Measurements from ENCODE around the gene PLA2R1.

Gene PLA2R1

DNA sequence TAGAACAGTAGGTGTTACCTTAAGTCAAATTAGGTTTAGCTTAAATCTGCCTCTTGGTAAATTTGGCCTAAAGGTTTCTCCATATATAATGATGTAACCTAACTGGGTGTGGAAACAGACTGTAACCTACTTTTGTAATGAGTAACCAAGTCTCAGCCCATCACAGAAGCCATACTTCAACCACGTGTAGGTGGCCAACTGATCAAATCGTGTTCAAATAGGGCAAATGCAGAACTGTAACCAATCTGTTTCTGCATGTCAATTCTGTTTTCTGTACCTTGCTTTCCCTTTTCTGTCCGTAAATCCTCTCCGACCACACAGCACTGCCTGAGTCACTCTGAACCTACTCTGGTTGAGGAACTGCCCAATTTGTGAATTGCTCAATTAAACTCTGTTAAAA is 34.0 kb upstream of the PLA2R1 start:
- Histone ChIP-seq H3K9ac (ENCODE audit: low read length) (no peak overlapping the region), H3K27me3 (ENCODE audit: control insufficient read depth in 1 of 2, insufficient read depth in 1 of 2, low read length in 2 of 2) (no peaks in the 10 kb centered on the region)

DNA sequence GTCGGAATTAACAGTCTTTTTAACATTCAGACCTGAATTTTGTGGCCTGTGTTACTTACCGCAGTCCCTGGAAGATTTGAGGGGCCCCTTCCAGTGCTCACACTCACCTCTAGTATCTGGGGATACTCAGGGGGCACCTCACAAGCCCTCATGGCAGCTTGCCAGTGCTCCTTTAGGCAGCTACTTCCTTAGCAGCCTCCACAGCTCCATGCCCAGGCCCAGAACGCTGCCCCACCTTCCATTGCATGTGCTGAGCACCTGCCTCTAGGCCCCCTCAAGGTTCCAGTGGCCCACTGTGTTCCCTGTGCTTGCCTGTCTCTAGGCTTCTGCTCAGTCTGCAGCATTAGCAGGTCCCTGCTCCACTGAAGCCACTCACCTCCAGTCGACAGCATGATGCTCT is 30.0 kb upstream of the PLA2R1 start:
- Histone ChIP-seq H3K27me3 (ENCODE audit: control insufficient read depth in 1 of 2, insufficient read depth in 1 of 2, low read length in 2 of 2) (no peaks in the 10 kb centered on the region), H3K18ac (ENCODE audit: low read depth in 1 of 2, low read length in 2 of 2) (no peak overlapping the region), H3K79me1 (replicated peaks; ENCODE audit: low read length, poor library complexity, severe bottlenecking) (no peaks in the 10 kb centered on the region), H3K4me3 (ENCODE audit: insufficient read depth in 1 of 2, low read depth in 1 of 2, low read length in 2 of 2) (no peak overlapping the region), H3K4me2 (ENCODE audit: low read length, poor library complexity, severe bottlenecking) (no peak overlapping the region), H4K91ac (ENCODE audit: low read length) (no peak overlapping the region), H2BK12ac (ENCODE audit: low read length in 2 of 2) (no peak overlapping the region), H2BK15ac (ENCODE audit: low read depth, poor library complexity, severe bottlenecking) (no peak overlapping the region), H3K36me3 (ENCODE audit: control insufficient read depth in 1 of 2, insufficient read depth in 2 of 2, low read depth in 1 of 2, low read length in 2 of 2) (no peaks in the 10 kb centered on the region), H2BK5ac (ENCODE audit: low read depth, low read length, poor library complexity, severe bottlenecking) (no peak overlapping the region), H2AFZ (ENCODE audit: low read depth, low read length) (no peak overlapping the region), H3K9me3 (ENCODE audit: control insufficient read depth, low read length) (peaks cover 23% of the 10 kb centered on the region), H2AK5ac (ENCODE audit: low read length, severe bottlenecking) (no peak overlapping the region), H3K4me1 (ENCODE audit: control insufficient read depth, insufficient read depth, low read depth, low read length) (no peaks in the 10 kb centered on the region), H3K4ac (ENCODE audit: low read depth in 1 of 2, low read length in 2 of 2) (no peak overlapping the region), H4K8ac (ENCODE audit: low read length) (no peak overlapping the region), H2BK120ac (ENCODE audit: low read depth, low read length) (no peak overlapping the region), H3K27ac (ENCODE audit: low read length, poor library complexity, severe bottlenecking) (no peak overlapping the region), H3K14ac (ENCODE audit: low read length in 2 of 2) (no peak overlapping the region), H3K9ac (ENCODE audit: low read length) (no peak overlapping the region), H3K23ac (ENCODE audit: low read length in 2 of 2) (no peak overlapping the region)
- no peak for DNase-seq
- 82% methylated on average over 4 of the region's 4 CpGs for WGBS

More for the DNA sequence above, 34.0 kb upstream of the PLA2R1 start:
- WGBS = over 99% methylated on average over 4 of the region's 4 CpGs
- Histone ChIP-seq H4K91ac (ENCODE audit: low read length) (no peak overlapping the region), H2AK5ac (ENCODE audit: low read length, severe bottlenecking) (no peak overlapping the region), H3K79me1 (replicated peaks; ENCODE audit: low read length, poor library complexity, severe bottlenecking) (no peaks in the 10 kb centered on the region), H3K4me2 (ENCODE audit: low read length, poor library complexity, severe bottlenecking) (no peak overlapping the region), H2AFZ (ENCODE audit: low read depth, low read length) (no peak overlapping the region), H2BK15ac (ENCODE audit: low read depth, poor library complexity, severe bottlenecking) (no peak overlapping the region), H2BK120ac (ENCODE audit: low read depth, low read length) (no peak overlapping the region), H4K8ac (ENCODE audit: low read length) (no peak overlapping the region), H2BK12ac (ENCODE audit: low read length in 2 of 2) (no peak overlapping the region), H3K4ac (ENCODE audit: low read depth in 1 of 2, low read length in 2 of 2) (no peak overlapping the region), H3K36me3 (ENCODE audit: control insufficient read depth in 1 of 2, insufficient read depth in 2 of 2, low read depth in 1 of 2, low read length in 2 of 2) (no peaks in the 10 kb centered on the region), H3K27ac (ENCODE audit: low read length, poor library complexity, severe bottlenecking) (no peak overlapping the region), H3K9me3 (ENCODE audit: control insufficient read depth, low read length) (peaks cover 4% of the 10 kb centered on the region), H3K14ac (ENCODE audit: low read length in 2 of 2) (no peak overlapping the region), H2BK5ac (ENCODE audit: low read depth, low read length, poor library complexity, severe bottlenecking) (no peak overlapping the region), H3K18ac (ENCODE audit: low read depth in 1 of 2, low read length in 2 of 2) (no peak overlapping the region), H3K23ac (ENCODE audit: low read length in 2 of 2) (no peak overlapping the region), H3K4me3 (ENCODE audit: insufficient read depth in 1 of 2, low read depth in 1 of 2, low read length in 2 of 2) (no peak overlapping the region), H3K4me1 (ENCODE audit: control insufficient read depth, insufficient read depth, low read depth, low read length) (no peaks in the 10 kb centered on the region)
- no peak for DNase-seq

DNA sequence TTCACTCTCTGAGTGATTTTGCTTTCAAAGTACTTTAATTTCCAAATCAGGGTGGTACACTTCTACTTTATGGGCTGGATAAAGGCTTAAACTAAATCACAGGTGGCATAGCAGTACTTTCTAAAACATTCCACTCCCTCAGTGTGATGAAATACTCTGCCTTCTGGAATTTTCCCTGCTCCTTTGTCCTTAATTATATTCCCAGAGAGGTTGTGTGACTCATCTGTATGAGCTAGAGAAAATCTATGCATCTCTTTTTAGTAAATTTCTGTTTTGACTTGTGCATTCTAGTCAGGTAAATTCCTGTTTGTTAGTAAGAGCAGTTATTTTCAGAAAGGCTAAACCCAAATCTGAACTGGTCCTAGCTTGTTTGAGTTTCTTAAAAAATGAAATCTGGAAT is 29.0 kb upstream of the PLA2R1 start:
- Histone ChIP-seq H2AK5ac (ENCODE audit: low read length, severe bottlenecking) (no peak overlapping the region), H2BK15ac (ENCODE audit: low read depth, poor library complexity, severe bottlenecking) (no peak overlapping the region), H2BK5ac (ENCODE audit: low read depth, low read length, poor library complexity, severe bottlenecking) (no peak overlapping the region), H3K79me1 (replicated peaks; ENCODE audit: low read length, poor library complexity, severe bottlenecking) (no peaks in the 10 kb centered on the region), H2BK12ac (ENCODE audit: low read length in 2 of 2) (no peak overlapping the region), H4K8ac (ENCODE audit: low read length) (no peak overlapping the region), H3K4ac (ENCODE audit: low read depth in 1 of 2, low read length in 2 of 2) (no peak overlapping the region), H3K23ac (ENCODE audit: low read length in 2 of 2) (no peak overlapping the region), H3K27ac (ENCODE audit: low read length, poor library complexity, severe bottlenecking) (no peak overlapping the region), H3K14ac (ENCODE audit: low read length in 2 of 2) (no peak overlapping the region), H2BK120ac (ENCODE audit: low read depth, low read length) (no peak overlapping the region), H3K9me3 (ENCODE audit: control insufficient read depth, low read length) (peaks cover 31% of the 10 kb centered on the region), H3K4me2 (ENCODE audit: low read length, poor library complexity, severe bottlenecking) (no peak overlapping the region), H3K4me3 (ENCODE audit: insufficient read depth in 1 of 2, low read depth in 1 of 2, low read length in 2 of 2) (no peak overlapping the region), H3K18ac (ENCODE audit: low read depth in 1 of 2, low read length in 2 of 2) (no peak overlapping the region), H4K91ac (ENCODE audit: low read length) (no peak overlapping the region), H3K4me1 (ENCODE audit: control insufficient read depth, insufficient read depth, low read depth, low read length) (no peaks in the 10 kb centered on the region), H3K27me3 (ENCODE audit: control insufficient read depth in 1 of 2, insufficient read depth in 1 of 2, low read length in 2 of 2) (no peaks in the 10 kb centered on the region), H3K36me3 (ENCODE audit: control insufficient read depth in 1 of 2, insufficient read depth in 2 of 2, low read depth in 1 of 2, low read length in 2 of 2) (no peaks in the 10 kb centered on the region), H2AFZ (ENCODE audit: low read depth, low read length) (no peak overlapping the region), H3K9ac (ENCODE audit: low read length) (no peak overlapping the region)
- peak; percentile 26 for DNase-seq

DNA sequence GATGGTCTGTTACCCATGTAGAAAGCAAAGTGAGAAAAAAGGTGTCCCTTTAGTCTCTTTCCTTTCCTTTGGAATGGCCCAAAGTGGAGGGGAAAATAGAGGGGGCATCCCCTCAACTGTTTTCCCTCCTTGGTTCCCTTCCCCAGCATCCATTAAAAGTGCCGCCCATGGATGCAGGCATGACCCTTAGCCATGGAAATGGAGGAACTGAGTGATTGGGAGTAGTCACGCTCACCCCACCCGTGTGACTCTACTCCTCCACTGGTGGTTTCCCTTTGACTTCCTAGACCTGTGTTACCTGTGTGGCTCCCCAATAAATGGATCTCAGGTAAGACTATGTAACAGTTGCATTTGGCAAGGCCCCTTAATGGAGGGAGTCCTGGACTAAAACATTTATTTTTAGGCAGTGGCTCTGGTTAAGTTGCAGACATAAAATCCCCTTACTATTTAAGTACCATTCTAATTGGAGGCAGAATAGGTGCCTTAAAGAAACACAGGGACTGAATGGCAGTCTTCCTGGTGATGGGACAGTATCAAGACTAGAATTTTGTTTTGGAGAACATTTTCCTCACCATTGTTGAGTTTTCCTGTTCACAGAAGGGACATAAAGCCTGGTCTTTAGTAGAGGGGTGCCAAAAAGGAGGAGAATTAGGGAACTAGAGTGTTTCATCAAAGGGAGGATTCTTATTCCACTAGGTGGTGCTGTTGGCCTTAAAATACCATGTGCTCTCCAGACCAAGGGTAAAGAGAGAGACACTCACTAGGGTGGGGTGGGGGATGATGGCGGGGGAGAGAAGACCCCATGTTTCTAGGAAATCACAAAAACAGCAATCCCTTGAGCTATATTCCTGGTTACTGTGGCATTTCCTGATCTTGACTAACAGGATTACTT is 25.7 kb upstream of the PLA2R1 start:
- Histone ChIP-seq H2BK120ac (ENCODE audit: low read depth, low read length) (no peak overlapping the region), H2BK15ac (ENCODE audit: low read depth, poor library complexity, severe bottlenecking) (no peak overlapping the region), H3K79me1 (replicated peaks; ENCODE audit: low read length, poor library complexity, severe bottlenecking) (no peaks in the 10 kb centered on the region), H2AK5ac (ENCODE audit: low read length, severe bottlenecking) (no peak overlapping the region), H3K18ac (ENCODE audit: low read depth in 1 of 2, low read length in 2 of 2) (no peak overlapping the region), H3K14ac (ENCODE audit: low read length in 2 of 2) (no peak overlapping the region), H3K9me3 (ENCODE audit: control insufficient read depth, low read length) (peaks cover 42% of the 10 kb centered on the region), H2BK12ac (ENCODE audit: low read length in 2 of 2) (no peak overlapping the region), H3K36me3 (ENCODE audit: control insufficient read depth in 1 of 2, insufficient read depth in 2 of 2, low read depth in 1 of 2, low read length in 2 of 2) (no peaks in the 10 kb centered on the region), H4K91ac (ENCODE audit: low read length) (no peak overlapping the region), H3K9ac (ENCODE audit: low read length) (no peak overlapping the region), H3K23ac (ENCODE audit: low read length in 2 of 2) (no peak overlapping the region), H2AFZ (ENCODE audit: low read depth, low read length) (no peak overlapping the region), H3K27ac (ENCODE audit: low read length, poor library complexity, severe bottlenecking) (no peak overlapping the region), H3K27me3 (ENCODE audit: control insufficient read depth in 1 of 2, insufficient read depth in 1 of 2, low read length in 2 of 2) (no peaks in the 10 kb centered on the region), H3K4me2 (ENCODE audit: low read length, poor library complexity, severe bottlenecking) (no peak overlapping the region), H3K4me3 (ENCODE audit: insufficient read depth in 1 of 2, low read depth in 1 of 2, low read length in 2 of 2) (no peak overlapping the region), H3K4ac (ENCODE audit: low read depth in 1 of 2, low read length in 2 of 2) (no peak overlapping the region), H2BK5ac (ENCODE audit: low read depth, low read length, poor library complexity, severe bottlenecking) (no peak overlapping the region), H4K8ac (ENCODE audit: low read length) (no peak overlapping the region), H3K4me1 (ENCODE audit: control insufficient read depth, insufficient read depth, low read depth, low read length) (no peaks in the 10 kb centered on the region)
- peak; percentile 20 for DNase-seq
- WGBS = 66% methylated on average over 3 of the region's 4 CpGs
